ENCODE data around the gene DNAJC13. TPM values are rescaled to one million over a fixed set of nuclear protein-coding genes. Genes with fewer than 3 reads are reported as not detected.
A peak's percentile ranks its signal among the peaks of the same experiment; 100 is the strongest.
"Not testable (repeated sequence)": the region's sequence is repeated elsewhere in the genome, so short reads cannot be mapped to it uniquely, and the experiment has no call there.

DNAJC13 gene, protein sequence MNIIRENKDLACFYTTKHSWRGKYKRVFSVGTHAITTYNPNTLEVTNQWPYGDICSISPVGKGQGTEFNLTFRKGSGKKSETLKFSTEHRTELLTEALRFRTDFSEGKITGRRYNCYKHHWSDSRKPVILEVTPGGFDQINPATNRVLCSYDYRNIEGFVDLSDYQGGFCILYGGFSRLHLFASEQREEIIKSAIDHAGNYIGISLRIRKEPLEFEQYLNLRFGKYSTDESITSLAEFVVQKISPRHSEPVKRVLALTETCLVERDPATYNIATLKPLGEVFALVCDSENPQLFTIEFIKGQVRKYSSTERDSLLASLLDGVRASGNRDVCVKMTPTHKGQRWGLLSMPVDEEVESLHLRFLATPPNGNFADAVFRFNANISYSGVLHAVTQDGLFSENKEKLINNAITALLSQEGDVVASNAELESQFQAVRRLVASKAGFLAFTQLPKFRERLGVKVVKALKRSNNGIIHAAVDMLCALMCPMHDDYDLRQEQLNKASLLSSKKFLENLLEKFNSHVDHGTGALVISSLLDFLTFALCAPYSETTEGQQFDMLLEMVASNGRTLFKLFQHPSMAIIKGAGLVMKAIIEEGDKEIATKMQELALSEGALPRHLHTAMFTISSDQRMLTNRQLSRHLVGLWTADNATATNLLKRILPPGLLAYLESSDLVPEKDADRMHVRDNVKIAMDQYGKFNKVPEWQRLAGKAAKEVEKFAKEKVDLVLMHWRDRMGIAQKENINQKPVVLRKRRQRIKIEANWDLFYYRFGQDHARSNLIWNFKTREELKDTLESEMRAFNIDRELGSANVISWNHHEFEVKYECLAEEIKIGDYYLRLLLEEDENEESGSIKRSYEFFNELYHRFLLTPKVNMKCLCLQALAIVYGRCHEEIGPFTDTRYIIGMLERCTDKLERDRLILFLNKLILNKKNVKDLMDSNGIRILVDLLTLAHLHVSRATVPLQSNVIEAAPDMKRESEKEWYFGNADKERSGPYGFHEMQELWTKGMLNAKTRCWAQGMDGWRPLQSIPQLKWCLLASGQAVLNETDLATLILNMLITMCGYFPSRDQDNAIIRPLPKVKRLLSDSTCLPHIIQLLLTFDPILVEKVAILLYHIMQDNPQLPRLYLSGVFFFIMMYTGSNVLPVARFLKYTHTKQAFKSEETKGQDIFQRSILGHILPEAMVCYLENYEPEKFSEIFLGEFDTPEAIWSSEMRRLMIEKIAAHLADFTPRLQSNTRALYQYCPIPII (N-terminal part only)
- 22.4 and 34.6 TPM in 2 replicates for total RNA-seq (2014; rRNA removed; shearing (Covaris generic))

DNA sequence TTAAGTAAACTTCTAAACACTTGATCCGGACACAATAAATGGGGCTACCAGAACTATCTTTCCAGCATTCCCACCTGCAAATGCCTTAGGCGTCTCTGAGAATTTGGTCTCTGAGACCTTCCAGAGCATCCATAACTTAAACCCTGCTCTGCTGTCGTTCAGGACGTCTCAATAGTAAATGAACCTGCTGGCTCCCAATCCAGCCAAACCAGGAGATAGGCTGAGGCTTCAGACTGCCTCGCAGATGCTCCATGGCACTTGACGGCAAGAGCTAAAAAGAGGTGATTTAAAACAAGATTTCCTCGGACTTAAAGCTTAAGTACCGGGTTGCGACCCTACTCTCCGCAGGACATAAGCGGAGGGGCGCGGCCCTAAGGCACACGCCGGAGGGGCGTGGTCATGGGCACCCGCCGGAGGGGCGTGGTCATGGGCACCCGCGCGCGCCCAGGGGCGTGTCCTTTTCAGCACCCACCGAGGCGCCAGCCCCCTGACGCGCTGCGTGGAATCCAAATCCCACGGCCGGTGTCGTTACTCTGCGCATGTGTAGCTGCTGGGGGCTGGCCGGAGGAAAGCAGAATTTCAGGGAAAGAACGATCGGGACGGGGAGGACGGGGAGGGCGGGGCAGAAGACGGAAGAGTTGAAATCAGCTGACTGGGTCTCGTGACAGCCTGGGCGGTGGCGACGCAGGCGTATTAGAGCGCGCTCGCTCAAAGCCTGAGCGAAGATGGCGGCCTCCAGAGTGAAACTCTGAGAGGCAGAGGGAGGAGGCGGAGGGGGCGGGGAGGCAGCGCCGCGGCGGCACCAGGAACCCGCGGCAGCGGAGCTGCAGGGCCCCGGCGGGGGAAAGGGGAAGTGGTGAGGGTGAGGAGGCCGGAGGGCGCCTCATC is at the start of gene DNAJC13:
Gene DNAJC13, plus strand, starts transcription at position 696 of the 888 bp plus-strand sequence. CDS start 17,049 bp downstream, outside the sequence.
- peak; percentile 92 for DNase-seq (ENCODE audit: low spot score)
- in situ Hi-C loops (cut with HindIII; ENCODE audit: low sequenced_read_pairs) = no loop called here

DNA sequence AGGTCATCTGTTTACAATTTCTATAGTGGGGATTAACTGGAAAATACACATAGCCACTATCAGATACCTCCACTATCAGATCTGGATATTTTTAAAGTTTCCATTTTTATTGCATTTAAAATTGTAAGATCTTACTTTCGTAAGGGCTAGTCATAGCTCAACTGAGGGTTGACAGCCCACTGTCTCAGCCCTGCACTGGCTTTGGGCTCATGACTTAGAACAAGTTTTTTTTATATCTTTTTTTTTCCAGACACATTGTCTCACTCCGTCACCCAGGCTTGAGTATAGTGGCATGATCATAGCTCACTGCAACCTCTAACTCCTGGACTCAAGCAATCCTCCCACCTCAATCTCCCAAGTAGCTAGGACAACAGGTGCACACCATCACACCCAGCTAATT is 48.8 kb upstream of the DNAJC13 start:
- in situ Hi-C loops (cut with HindIII; ENCODE audit: low sequenced_read_pairs) = no loop called here
- no peak for DNase-seq (ENCODE audit: low spot score)

DNA sequence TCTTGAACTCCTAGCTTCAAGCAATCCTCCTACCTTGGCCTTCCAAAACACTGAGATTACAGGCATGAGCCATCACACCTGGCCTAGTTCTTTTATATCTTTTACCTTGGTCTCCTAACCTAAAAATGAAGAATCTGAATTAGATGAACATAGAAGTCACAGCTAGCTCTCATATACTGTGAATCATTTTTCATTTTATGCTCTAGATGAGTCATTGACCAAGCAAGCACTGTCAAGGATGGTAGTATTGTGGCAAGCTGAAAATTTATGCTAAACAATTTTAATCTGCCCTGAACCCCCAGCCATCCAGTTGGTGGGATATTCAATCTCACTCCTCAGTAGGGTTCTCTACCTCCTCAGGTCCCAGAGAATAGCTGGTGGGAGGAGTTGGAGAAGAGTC is 48.3 kb upstream of the DNAJC13 start:
- in situ Hi-C loops (cut with HindIII; ENCODE audit: low sequenced_read_pairs) = no loop called here
- no peak for DNase-seq (ENCODE audit: low spot score)

DNA sequence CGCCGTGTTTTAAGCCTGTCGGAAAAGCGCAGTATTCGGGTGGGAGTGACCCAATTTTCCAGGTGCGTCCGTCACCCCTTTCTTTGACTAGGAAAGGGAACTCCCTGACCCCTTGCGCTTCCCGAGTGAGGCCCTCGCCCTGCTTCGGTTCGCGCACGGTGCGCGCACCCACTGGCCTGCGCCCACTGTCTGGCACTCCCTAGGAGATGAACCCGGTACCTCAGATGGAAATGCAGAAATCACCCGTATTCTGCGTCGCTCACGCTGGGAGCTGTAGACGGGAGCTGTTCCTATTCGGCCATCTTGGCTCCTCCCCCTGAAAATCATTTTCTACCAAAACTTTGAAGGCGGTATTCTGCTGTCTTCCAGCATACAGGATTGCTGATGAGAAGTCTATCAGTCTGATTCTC is 40.4 kb upstream of the DNAJC13 start:
- in situ Hi-C loops (cut with HindIII; ENCODE audit: low sequenced_read_pairs); DNase-seq (ENCODE audit: low spot score): not testable (repeated sequence)

DNA sequence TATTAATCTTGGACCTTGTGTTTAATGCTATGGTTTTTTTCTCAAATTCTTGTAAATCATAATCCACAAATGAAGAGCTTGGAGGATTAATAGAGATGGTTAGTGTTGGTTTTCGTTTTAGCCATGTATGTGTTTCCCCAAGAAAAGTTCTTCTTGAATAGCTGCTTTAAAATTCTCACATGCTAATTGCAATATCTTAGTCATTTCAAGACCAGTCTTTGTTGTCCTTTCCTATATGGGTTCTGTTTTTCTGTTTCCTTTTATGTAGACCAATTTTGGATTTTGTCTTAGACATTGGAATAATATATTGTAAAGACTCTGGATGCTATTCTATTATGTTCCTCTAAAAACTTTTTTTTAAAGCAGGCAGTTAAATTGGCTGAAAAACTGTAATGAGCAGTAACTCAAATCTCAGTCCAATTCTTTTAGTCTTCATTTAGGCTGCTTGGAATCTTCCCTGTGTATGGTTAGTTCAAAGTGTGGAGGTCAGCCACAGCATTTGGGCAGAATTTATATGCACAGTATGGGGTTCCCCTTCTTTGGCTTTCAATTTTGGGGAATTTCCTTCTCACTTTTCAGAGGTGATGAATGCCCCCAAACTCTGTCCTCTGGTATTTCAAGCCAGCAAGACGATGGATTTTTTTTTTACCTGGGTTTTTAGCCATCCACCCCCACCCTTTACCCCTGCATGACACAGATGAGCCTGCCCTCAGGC is 39.1 kb upstream of the DNAJC13 start:
- in situ Hi-C loops (cut with HindIII; ENCODE audit: low sequenced_read_pairs) = no loop called here
- no peak for DNase-seq (ENCODE audit: low spot score)

DNA sequence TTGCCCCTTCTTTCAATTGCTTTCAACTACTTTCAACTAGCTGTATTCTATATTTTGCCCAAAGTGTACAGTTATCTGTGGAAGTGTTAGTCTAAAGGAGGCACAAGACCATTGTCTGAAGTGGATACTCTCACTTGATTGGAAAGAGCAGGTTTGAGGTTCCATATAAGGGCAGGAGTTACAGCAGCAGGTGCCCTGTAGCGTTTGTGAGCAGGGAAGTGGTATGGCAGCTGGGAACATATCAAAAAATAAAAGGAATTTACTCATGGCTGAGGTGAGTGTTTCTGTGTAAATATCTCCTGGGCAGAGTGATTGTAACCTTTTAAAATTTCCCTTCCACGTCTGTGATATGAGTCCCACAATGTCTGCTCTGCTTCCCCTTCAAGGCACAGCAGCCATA is 38.5 kb upstream of the DNAJC13 start:
- in situ Hi-C loops (cut with HindIII; ENCODE audit: low sequenced_read_pairs) = no loop called here
- DNase-seq (ENCODE audit: low spot score) = no peak

DNA sequence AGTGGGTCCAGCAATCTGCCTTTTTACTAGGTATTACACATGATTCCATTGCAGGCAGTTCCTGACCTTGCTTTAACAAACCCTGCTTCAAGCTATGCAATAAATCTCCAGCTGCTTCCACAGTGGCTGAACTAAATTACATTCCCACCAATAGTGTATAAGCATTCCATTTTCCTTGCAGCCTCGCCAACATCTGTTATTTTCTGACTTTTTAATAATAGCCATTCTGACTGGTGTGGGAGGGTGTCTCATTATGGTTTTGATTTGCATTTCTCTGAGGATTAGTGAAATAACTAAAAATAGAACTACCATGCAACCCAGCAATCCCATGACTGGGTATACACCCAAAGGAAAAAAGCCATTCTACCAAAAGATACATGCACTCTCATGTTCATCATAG is 36.4 kb upstream of the DNAJC13 start:
- DNase-seq (ENCODE audit: low spot score) = no peak
- in situ Hi-C loops (cut with HindIII; ENCODE audit: low sequenced_read_pairs) = no loop called here

DNA sequence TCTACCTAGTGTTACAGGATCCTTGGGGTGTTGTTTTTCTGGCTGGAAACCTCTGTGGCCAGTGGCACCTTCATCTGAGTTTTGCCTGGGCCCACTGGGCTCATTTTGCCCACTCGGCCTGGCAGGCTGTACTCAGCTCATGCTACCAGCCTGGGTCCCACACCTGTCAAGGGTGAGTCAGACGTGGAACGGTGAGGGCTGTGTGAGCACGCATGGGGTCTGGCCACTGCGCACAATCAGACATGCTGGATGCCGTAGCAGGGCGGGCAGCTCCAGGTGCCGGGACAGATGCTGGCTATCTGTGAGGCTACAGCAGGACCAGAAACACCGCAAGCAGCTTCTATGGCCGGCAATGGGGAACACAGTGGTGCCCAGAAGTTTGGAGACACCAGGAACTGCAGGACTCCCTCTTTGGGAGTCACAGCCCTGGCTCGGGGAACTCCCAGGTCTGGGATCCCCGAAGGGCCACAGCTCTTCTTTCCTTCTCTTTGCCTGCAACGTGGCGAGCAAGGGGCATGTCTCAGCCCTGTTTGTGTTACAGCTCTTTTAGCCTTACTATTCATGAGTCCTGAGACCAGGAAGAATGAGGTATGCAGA is 35.9 kb upstream of the DNAJC13 start:
- in situ Hi-C loops (cut with HindIII; ENCODE audit: low sequenced_read_pairs) = no loop called here
- no peak for DNase-seq (ENCODE audit: low spot score)

DNA sequence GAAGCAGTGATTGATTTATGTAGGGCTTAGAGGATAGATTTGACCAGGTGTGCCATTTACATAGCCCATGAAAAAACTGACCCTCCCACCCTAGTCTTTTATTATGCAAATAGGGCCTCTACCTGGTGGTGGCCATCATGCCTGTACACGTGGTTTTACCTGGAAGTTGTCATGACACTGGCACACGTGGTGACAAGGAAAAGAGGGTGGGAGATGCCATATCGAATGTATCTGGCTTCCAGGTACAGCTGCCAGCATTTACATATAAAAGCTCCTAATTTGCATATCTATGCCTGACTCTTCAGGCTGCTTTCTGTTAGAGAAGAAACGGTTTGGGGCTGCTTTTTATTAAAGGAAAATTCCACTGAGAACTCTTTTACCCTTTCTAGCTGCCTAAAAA is 35.0 kb upstream of the DNAJC13 start:
- DNase-seq (ENCODE audit: low spot score) = no peak
- in situ Hi-C loops (cut with HindIII; ENCODE audit: low sequenced_read_pairs) = no loop called here

DNA sequence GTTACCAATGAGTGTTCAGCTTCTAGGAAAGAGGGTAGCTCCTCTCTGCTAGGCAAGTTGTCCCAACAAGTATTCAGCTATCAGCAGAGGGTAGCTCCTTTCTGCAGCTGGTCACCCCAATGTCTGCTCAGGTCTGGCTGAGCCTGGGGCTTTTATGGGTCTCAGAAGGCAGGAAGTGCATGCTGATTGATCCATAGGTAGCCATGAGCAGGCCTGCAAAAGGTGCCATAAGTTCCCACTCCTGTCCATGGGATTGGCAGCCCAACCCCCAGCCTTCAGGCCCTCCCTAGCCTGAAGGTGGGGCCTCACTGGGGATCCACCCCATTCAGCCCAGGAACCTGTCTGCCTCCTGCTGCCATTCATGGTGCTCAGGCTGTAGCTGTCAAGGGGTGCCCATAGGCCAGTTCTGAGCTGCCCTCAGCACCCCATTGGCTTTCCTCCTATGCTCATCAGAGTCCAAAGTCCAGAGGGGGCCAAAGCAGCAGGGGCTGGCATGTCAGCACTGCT is 34.6 kb upstream of the DNAJC13 start:
- no peak for DNase-seq (ENCODE audit: low spot score)
- in situ Hi-C loops (cut with HindIII; ENCODE audit: low sequenced_read_pairs) = no loop called here

DNA sequence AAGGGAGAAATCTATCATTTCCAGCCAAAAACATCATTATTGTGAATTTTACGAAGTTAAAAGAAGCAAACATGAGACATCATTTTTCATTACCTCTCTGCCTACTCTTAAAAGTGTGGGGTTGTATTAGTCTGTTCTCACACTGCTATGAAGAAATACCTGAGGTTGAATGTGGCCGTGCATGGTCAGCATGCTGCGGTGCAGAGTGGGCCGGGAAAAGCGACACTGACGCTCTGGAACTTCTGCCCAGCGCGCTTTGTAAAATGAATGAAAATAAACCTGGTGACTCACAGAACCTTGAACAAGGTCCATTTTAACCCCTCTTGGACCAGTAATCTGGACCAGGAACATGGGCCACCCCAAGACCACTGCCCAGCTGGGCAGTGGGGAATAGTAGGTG is 31.0 kb upstream of the DNAJC13 start:
- in situ Hi-C loops (cut with HindIII; ENCODE audit: low sequenced_read_pairs) = no loop called here
- no peak for DNase-seq (ENCODE audit: low spot score)

DNA sequence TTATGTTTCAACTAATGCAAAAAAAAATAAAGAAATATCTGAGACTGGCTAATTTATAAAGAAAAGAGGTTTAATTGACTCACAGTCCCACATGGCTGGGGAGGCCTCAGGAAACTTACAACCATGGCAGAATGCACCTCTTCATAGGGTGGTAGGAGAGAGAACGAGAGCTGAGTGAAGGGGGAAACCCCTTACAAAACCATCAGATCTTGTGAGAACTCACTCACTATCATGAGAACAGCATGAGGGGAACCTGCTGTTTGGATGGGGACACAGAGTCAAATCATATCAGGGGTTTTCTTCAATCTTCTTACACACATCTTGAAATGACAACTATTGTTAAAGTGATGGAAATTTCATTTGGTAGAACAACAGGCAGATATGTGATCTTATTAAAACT is 24.6 kb upstream of the DNAJC13 start:
- in situ Hi-C loops (cut with HindIII; ENCODE audit: low sequenced_read_pairs); DNase-seq (ENCODE audit: low spot score): not testable (repeated sequence)

DNA sequence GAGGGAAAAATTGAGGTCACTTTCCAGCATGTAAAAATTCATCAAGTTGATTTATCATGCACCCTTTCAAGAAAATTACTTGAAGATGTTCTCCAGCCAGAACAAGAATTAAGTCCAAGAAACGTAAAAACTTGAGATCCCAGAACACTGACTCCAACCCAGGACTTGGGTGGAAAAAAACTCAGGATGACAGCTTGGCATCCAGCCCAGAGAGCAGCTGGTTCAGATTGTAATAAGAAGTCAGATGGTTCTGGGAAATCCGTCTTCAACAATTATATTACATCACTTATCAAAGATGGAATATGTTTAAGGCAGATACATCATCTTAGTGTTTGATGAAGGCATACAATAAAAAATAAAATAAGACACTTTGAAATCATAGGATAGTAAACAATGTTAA is 23.0 kb upstream of the DNAJC13 start:
- in situ Hi-C loops (cut with HindIII; ENCODE audit: low sequenced_read_pairs) = no loop called here
- DNase-seq (ENCODE audit: low spot score) = no peak

DNA sequence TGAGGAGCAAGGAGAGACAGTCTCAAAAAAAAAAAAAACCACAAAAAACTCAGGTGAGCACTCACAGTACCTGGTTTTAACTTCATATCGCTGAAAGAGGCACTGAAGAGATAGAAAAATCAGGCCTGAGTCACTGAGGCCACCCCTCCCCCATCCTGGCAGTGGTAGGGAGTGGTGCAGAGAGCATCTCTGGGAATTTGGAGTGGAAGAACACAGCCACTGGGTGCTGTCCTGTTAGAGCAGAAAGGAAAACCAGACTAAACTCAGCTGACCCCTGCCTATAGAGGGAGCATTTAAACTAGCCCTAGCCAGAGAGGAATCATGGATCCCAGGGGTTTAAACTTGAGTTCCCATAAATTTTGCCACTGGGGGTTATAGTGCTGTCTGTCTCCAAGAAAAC is 22.2 kb upstream of the DNAJC13 start:
- in situ Hi-C loops (cut with HindIII; ENCODE audit: low sequenced_read_pairs) = no loop called here
- DNase-seq (ENCODE audit: low spot score) = no peak

DNA sequence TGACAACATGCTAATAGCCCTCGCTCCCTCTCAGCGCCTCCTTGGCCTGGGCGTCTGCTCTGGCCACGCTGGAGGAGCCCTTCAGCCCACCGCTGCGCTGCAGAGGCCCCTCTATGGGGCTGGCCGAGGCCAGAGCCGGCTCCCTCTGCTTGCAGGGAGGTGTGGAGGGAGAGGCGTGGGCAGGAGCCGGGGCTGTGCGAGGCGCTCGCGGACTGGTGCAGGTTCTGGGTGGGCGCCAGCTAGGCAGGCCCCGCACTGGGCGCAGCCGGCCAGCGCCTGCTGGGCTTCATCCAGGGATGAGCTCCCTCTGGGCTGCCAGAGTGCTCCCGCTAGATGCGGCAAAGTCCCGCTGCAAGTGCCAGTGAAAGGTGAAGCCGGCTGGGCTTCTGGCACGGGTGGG is 21.0 kb upstream of the DNAJC13 start:
- in situ Hi-C loops (cut with HindIII; ENCODE audit: low sequenced_read_pairs) = no loop called here
- no peak for DNase-seq (ENCODE audit: low spot score)

DNA sequence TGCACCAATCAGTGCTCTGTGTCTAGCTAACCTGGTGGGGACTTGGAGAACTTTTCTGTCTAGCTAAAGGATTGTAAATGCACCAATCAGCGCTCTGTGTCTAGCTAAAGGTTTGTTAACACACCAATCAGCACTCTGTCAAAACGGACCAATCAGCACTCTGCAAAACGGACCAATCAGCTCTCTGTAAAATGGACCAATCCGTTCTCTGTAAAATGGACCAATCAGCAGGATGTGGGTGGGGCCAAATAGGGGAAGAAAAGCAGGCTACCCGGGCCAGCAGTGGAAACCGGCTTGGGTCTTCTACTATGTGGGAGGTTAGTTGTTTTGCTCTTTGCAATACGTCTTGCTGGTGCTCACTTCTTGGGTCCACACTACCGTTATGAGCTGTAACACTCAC is 20.5 kb upstream of the DNAJC13 start:
- in situ Hi-C loops (cut with HindIII; ENCODE audit: low sequenced_read_pairs); DNase-seq (ENCODE audit: low spot score): not testable (repeated sequence)

All from G401 (cell line).